Erythroblast (primary cell): ENCODE data around the gene ARRB1.

Source experiments
- GATA1 ChIP-seq: IDR thresholded peaks from 2 replicates; pipeline ENCODE4 v1.6.1; 2011; ENCODE audit warnings: low read depth, mild to moderate bottlenecking, control low read depth, low read length, moderate library complexity
- POLR2A ChIP-seq: IDR thresholded peaks from 2 replicates; pipeline ENCODE4 v1.6.1; 2011; ENCODE audit warnings: mild to moderate bottlenecking, low read length

DNA sequence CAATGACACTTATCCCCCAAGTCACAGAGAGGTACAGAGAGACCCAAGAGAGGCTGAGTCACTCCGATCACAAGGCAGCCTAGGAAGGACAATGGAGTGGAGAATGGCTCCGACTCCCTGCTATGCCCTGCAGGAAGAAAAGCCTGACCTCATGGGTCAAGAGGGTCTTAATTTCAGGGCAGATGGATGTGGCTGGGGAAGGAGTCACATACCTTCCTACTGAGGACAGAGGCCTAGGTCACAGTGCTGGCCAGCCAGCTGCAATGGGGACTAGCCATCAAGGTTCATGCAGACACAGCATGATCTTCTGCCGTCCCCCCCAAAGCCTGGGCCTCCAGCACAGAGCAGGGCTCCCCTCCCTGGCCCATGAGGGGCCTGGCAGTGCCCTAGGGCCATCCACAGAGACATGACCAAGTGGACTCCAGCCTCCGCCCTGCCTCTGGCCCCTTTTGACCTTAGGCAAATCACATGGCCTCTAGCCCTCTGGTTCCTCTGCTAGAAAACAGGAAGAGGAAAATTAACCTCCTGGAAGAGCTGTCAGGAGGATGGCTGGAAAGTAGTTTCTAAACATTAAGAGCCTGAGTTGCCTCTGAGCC, 1.8 kb downstream of the ARRB1 start:
- no peak for TF ChIP-seq POLR2A
- TF ChIP-seq GATA1 = no peak
